Vagina (tissue), 2 donors: ENCODE results near the gene MMP1. TPM values are rescaled to one million over a fixed set of nuclear protein-coding genes. Genes with fewer than 3 reads are reported as not detected.

Source experiments
- DNase-seq, 2 donors: peaks; one replicate each; pipeline ENCODE4 v3.0.0-alpha.2; 2017; ENCODE audit errors: extremely low spot score in 2 of 2
- H3K27ac ChIP-seq: fragments of 200-600 bp; sonication (generic); one replicate; pipeline ENCODE4 v1.5.1; 2019
- H3K27me3 ChIP-seq: fragments of 200-600 bp; sonication (generic); one replicate; pipeline ENCODE4 v1.5.1; 2019
- H3K36me3 ChIP-seq, 2 donors: fragments of 200-600 bp; sonication (generic); one replicate each; pipeline ENCODE4 v1.5.1; 2017 to 2019
- H3K4me1 ChIP-seq: fragments of 200-600 bp; sonication (generic); one replicate; pipeline ENCODE4 v1.5.1; 2019
- H3K4me3 ChIP-seq, 2 donors: fragments of 200-600 bp; sonication (generic); 1 replicate in 1 of 2; 2 replicates in 1 of 2; pipeline ENCODE4 v1.5.1; 2016 to 2019
- H3K9me3 ChIP-seq: fragments of 200-600 bp; sonication (generic); one replicate; pipeline ENCODE4 v1.5.1; 2019
- CTCF ChIP-seq, 3 experiments: fragments of 450-650 bp in 2 of 3; fragments of 200-600 bp in 1 of 3; sonication (generic) in 1 of 3; IDR thresholded peaks; one replicate each; pipeline ENCODE4 v1.5.1; 2017 to 2019; ENCODE audit warnings: antibody characterized with exemption in 3 of 3, mild to moderate bottlenecking in 2 of 3, moderate library complexity in 2 of 3
- POLR2A ChIP-seq, 2 donors: fragments of 450-650 bp; IDR thresholded peaks; one replicate each; pipeline ENCODE4 v1.6.1; 2017; ENCODE audit warnings: antibody characterized with exemption in 2 of 2, mild to moderate bottlenecking in 2 of 2, moderate library complexity in 2 of 2
- POLR2AphosphoS5 ChIP-seq, 2 donors: sonication (generic); formaldehyde crosslinking; IDR thresholded peaks; one replicate each; pipeline ENCODE4 v1.9.0; 2017; ENCODE audit warnings: antibody characterized with exemption in 2 of 2, mild to moderate bottlenecking in 2 of 2, low read depth in 1 of 2; ENCODE audit not compliant: insufficient read depth in 1 of 2
- intact Hi-C: fragments of 100-400 bp; cut with DNase I; formaldehyde crosslinking; loops from one replicate; pipeline ENCODE4 v1.15.1; 2023
- total RNA-seq: library from RNA; depleted of rRNA; stranded (reverse); fragments of >200 nt; gene quantifications from one replicate; pipeline ENCODE4 v1.2.3, GENCODE V29; 2016

Gene MMP1
- not detected for total RNA-seq

- Histone ChIP-seq H3K27ac (no peak within 1 kb of the TSS), H3K4me3 (no peak within 1 kb of the TSS), H3K9me3 (no peaks in the 10 kb centered on the region), H3K4me1 (no peaks in the 10 kb centered on the region), H3K27me3 (no peaks in the 10 kb centered on the region), H3K36me3 (no peaks in the 10 kb centered on the region)
- TF ChIP-seq POLR2AphosphoS5 (IDR thresholded peaks at IDR 0.05; ENCODE audit: insufficient read depth in 1 of 2, low read depth in 1 of 2): no peak
- no peak for TF ChIP-seq CTCF (IDR thresholded peaks at IDR 0.05)
- no peak for TF ChIP-seq POLR2A (IDR thresholded peaks at IDR 0.05)
- DNase-seq: no peak
- intact Hi-C loops: no loop called here
These were observed at the start of gene MMP1 for GRCh38 chr11:102798012-102798746. Gene MMP1 (minus strand): TSS chr11:102798160. CDS start chr11:102798092, 68 bp downstream.

- no peak overlapping the region for H3K27ac ChIP-seq
- no peak for TF ChIP-seq POLR2A (IDR thresholded peaks at IDR 0.05)
- H3K9me3 ChIP-seq: no peaks in the 10 kb centered on the region
- H3K4me3 ChIP-seq: no peak overlapping the region
- no peaks in the 10 kb centered on the region for H3K36me3 ChIP-seq
- intact Hi-C loops: no loop called here
- no peaks in the 10 kb centered on the region for H3K4me1 ChIP-seq
- H3K27me3 ChIP-seq: no peaks in the 10 kb centered on the region
- DNase-seq: no peak
These were observed 48.3 kb upstream of the MMP1 start for GRCh38 chr11:102846292-102846691.

DNA sequence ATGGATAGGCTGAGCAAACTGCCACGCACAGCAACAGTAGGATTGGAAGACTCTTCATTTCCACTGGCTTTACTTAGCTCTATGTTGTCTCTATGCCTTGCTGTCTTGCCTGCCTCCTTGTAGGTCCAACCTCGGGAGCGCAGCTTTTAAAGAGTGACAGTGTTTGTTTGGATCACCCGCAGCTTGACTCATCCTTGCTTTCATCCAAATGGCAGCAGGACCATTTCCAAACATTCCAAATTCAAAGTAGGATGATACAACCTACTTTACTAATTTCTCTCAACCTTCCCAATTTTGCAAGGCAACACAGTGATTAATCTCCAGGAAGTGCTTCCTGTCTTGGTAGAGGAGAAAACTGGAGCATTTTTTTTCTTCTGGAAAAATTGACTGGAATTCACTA, 45.5 kb upstream of the MMP1 start, which contains the start of gene MMP3:
Gene MMP3, minus strand, starts transcription at position 121 of the 400 bp plus-strand sequence. Its CDS starts 63 bp downstream, at position 58.
- no peaks in the 10 kb centered on the region for H3K27me3 ChIP-seq
- TF ChIP-seq POLR2A (IDR thresholded peaks at IDR 0.05): no peak
- TF ChIP-seq POLR2AphosphoS5 (IDR thresholded peaks at IDR 0.05; ENCODE audit: insufficient read depth in 1 of 2, low read depth in 1 of 2): no peak
- no peak for TF ChIP-seq CTCF (IDR thresholded peaks at IDR 0.05)
- no peaks in the 10 kb centered on the region for H3K36me3 ChIP-seq
- no peaks in the 10 kb centered on the region for H3K4me1 ChIP-seq
- H3K4me3 ChIP-seq: no peak within 1 kb of the TSS
- intact Hi-C loops: no loop called here
- no peaks in the 10 kb centered on the region for H3K9me3 ChIP-seq
- H3K27ac ChIP-seq: no peak within 1 kb of the TSS
- no peak for DNase-seq

- no peak for DNase-seq
- Histone ChIP-seq H3K4me3 (no peak overlapping the region), H3K36me3 (no peaks in the 10 kb centered on the region), H3K4me1 (no peaks in the 10 kb centered on the region), H3K27ac (no peak overlapping the region), H3K27me3 (no peaks in the 10 kb centered on the region), H3K9me3 (no peaks in the 10 kb centered on the region)
- TF ChIP-seq POLR2AphosphoS5 (IDR thresholded peaks at IDR 0.05; ENCODE audit: insufficient read depth in 1 of 2, low read depth in 1 of 2) (no peak), POLR2A (IDR thresholded peaks at IDR 0.05) (no peak), CTCF (IDR thresholded peaks at IDR 0.05) (no peak)
- intact Hi-C loops: no loop called here
These were observed 45.0 kb upstream of the MMP1 start for GRCh38 chr11:102842930-102843329.

GRCh38 chr11:102840018-102840417, 42.1 kb upstream of the MMP1 start:
- TF ChIP-seq POLR2A (IDR thresholded peaks at IDR 0.05) (no peak), POLR2AphosphoS5 (IDR thresholded peaks at IDR 0.05; ENCODE audit: insufficient read depth in 1 of 2, low read depth in 1 of 2) (no peak), CTCF (IDR thresholded peaks at IDR 0.05) (no peak)
- Histone ChIP-seq H3K4me1 (no peaks in the 10 kb centered on the region), H3K36me3 (no peaks in the 10 kb centered on the region), H3K27me3 (no peaks in the 10 kb centered on the region), H3K27ac (no peak overlapping the region), H3K4me3 (no peak overlapping the region), H3K9me3 (no peaks in the 10 kb centered on the region)
- intact Hi-C loops: no loop called here
- no peak for DNase-seq
